Sigmoid colon (tissue), 4 donors: ENCODE data around the gene RNF157.

Source experiments
- EP300 ChIP-seq, 4 donors: sonication (generic); formaldehyde crosslinking; IDR thresholded peaks; one replicate each; pipeline ENCODE4 v1.6.1; 2017; ENCODE audit warnings: antibody characterized with exemption in 4 of 4
- POLR2A ChIP-seq, 2 donors: fragments of 450-650 bp; IDR thresholded peaks; one replicate each; pipeline ENCODE4 v1.6.1; 2016; ENCODE audit warnings: antibody characterized with exemption in 2 of 2, mild to moderate bottlenecking in 2 of 2, moderate library complexity in 2 of 2
- POLR2AphosphoS5 ChIP-seq, 4 donors: sonication (generic); formaldehyde crosslinking; IDR thresholded peaks; one replicate each; pipeline ENCODE4 v1.6.1; 2017; ENCODE audit warnings: antibody characterized with exemption in 4 of 4
- TF ChIP-seq, protein P1 (sequence below), 4 experiments: fragments of 450-650 bp in 3 of 4; fragments of 200-600 bp in 1 of 4; IDR thresholded peaks; one replicate each; pipeline ENCODE4 v1.5.1; 2016 to 2019; ENCODE audit warnings: antibody characterized with exemption in 4 of 4, mild to moderate bottlenecking in 3 of 4, moderate library complexity in 2 of 4

- TF ChIP-seq, protein P1, sequence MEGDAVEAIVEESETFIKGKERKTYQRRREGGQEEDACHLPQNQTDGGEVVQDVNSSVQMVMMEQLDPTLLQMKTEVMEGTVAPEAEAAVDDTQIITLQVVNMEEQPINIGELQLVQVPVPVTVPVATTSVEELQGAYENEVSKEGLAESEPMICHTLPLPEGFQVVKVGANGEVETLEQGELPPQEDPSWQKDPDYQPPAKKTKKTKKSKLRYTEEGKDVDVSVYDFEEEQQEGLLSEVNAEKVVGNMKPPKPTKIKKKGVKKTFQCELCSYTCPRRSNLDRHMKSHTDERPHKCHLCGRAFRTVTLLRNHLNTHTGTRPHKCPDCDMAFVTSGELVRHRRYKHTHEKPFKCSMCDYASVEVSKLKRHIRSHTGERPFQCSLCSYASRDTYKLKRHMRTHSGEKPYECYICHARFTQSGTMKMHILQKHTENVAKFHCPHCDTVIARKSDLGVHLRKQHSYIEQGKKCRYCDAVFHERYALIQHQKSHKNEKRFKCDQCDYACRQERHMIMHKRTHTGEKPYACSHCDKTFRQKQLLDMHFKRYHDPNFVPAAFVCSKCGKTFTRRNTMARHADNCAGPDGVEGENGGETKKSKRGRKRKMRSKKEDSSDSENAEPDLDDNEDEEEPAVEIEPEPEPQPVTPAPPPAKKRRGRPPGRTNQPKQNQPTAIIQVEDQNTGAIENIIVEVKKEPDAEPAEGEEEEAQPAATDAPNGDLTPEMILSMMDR (IDR thresholded peaks at IDR 0.05), result no peak
- TF ChIP-seq POLR2A (IDR thresholded peaks at IDR 0.05) (no peak), POLR2AphosphoS5 (IDR thresholded peaks at IDR 0.05) (no peak), EP300 (IDR thresholded peaks at IDR 0.05) (no peak)
These were observed 36.4 kb upstream of the RNF157 start for GRCh38 chr17:76276461-76277299.
